GM20431 (cell line): ENCODE results near the gene WDR88.
"Not testable (repeated sequence)": the region's sequence is repeated elsewhere in the genome, so short reads cannot be mapped to it uniquely, and the experiment has no call there.

Experiments
- in situ Hi-C: fragments of 300-500 bp; cut with MseI, MboI; formaldehyde crosslinking; loops from one replicate; pipeline ENCODE4 v1.15.0; 2020; ENCODE audit warnings: low sequenced_read_pairs; ENCODE audit not compliant: unreplicated experiment

Gene WDR88

GRCh38 chr19:33125929-33126388, 6.0 kb upstream of the WDR88 start:
- in situ Hi-C loops = no loop called here

DNA sequence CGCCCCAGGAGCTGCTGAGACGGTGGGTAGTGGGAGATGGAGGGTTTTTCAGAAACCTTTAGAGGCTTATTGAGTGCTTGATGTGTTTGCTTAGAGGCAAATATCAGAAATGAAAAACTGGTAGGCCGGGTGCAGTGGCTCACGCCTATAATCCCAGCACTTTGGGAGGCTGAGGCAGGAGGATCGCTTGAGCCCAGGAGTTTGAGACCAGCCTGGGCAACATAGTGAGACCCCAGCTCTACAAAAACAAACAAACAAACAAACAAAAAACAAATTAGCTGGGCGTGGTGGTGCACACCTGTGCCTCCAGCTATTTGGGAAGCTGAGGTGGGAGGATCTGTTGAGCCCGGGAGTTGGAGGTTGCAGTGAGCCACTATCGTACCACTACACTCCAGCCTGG, 5.2 kb upstream of the WDR88 start:
- in situ Hi-C loops = not testable (repeated sequence)

DNA sequence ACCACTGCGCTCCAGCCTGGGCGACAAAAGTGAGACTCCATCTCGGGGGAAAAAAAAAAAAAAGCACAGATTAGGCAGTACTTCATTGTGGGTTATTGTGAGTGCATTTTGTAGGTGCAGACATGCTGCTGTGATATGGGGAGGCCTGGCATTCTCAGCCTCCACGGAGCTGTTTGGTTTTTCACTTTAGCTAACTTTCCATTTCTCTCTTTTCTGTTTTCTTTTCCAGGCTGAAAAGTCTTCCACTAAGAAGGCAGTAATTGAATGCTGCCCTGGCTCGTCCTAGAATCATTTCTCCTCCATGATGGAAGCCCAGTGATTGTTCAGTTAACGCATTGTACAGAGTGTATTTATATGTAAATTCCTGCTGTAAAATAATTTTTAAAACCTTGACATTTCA, 2.0 kb upstream of the WDR88 start:
- in situ Hi-C loops = no loop called here

- in situ Hi-C loops = no loop called here
These were observed 1.5 kb upstream of the WDR88 start for GRCh38 chr19:33130433-33130832.

GRCh38 chr19:33132425-33132824, 511 bp downstream of the WDR88 start:
- in situ Hi-C loops = no loop called here

- in situ Hi-C loops = no loop called here
These were observed 1.6 kb downstream of the WDR88 start for GRCh38 chr19:33133438-33134031.

GRCh38 chr19:33134571-33135041, 2.7 kb downstream of the WDR88 start:
- in situ Hi-C loops = no loop called here

DNA sequence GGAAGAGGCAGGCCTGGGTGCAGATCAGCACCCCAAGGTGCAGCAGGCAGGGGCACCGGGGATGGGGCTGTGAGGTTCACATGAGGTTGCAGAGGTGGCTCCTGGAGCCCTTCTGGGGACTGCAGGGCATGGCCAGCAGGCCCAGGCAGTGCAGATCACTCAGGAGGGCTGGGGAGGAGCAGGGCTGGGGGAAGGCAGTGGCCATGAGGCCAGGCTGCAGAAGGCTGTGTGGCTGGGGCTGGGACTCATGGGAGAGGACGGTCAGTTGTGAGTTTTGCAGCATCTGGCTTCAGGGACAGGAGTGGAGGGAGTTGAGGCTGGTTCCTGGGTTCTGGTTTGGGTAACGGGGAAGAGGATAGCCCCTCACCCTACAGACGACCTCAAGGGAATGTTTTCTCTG, 7.3 kb downstream of the WDR88 start:
- in situ Hi-C loops = no loop called here

DNA sequence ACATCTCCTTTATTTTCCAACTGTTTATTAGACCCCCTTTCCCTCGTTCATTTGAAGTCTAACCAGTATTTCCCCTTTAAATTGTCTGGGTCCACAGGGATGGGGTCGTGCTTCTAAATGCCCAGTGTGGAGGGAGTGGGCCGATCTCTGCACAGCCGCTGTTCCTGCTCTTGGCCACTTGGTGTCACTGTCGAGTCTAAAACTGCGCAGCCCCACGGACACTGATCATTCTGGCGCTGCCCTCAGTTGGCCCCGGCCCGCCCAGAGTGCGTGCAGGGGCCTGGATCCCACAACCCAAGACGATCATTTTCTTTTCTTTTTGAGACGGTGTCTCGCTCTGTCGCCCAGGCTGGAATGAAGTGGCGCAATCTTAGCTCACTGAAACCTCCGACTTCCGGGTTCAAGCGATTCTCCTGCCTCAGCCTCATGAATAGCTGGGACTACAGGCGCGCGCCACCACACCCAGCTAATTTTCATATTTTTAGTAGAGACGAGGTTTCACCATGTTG, 12.0 kb downstream of the WDR88 start:
- in situ Hi-C loops = no loop called here

DNA sequence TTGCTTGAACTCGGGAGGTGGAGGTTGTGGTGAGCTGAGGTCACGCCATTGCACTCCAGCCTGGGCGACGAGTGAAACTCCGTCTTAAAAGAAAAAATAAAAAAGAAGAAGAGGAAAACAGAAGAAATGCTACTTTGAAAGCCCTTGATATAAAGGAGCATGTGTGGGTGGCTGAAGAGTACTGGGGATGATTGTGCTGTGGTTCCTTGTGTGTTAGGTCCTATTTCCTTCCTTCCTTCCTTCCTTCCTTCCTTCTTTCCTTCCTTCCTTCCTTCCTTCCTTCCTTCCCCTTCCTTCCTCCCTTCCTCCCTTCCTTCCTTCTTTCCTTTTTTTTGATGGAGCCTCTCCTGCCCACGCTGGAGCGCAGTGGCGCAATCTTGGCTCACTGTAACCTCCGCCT, 14.3 kb downstream of the WDR88 start:
- in situ Hi-C loops = no loop called here

- in situ Hi-C loops = no loop called here
These were observed 15.6 kb downstream of the WDR88 start for GRCh38 chr19:33147538-33147937.

GRCh38 chr19:33150852-33151518, 19.1 kb downstream of the WDR88 start:
- in situ Hi-C loops = no loop called here

DNA sequence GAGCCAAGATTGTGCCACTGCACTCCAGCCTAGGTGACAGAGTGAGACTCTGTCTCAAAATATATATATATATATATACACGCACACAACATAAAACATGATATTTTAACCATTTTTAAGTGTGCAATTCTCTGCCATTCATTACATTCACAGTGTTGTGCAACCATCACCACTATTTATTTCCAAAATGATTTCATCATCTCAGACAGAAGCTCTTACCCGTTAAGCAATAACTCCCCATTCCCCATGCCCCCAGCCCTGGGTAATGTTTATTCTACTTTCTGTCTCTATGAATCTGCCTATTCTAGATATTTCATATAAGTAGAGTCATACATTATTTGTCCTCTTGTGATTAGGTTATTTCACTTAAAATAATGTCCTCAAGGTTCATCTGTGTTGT, 20.3 kb downstream of the WDR88 start:
- in situ Hi-C loops = no loop called here

DNA sequence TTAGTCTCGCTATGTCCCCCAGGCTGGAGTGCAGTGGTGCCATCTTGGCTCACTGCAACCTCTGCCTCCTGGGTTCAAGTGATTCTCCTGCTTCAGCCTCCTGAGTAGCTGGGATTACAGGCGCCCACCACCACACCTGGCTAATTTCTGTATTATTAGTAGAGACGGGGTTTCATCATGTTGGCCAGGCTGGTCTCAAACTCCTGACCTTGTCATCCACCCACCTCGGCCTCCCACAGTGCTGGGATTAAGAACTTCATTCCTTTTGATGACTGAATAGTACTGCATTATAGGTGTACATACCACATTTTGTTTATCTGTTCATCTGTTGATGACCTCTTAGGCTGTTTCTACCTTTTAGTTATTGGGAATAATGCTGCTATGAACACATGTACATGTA, 20.7 kb downstream of the WDR88 start:
- in situ Hi-C loops = not testable (repeated sequence)

DNA sequence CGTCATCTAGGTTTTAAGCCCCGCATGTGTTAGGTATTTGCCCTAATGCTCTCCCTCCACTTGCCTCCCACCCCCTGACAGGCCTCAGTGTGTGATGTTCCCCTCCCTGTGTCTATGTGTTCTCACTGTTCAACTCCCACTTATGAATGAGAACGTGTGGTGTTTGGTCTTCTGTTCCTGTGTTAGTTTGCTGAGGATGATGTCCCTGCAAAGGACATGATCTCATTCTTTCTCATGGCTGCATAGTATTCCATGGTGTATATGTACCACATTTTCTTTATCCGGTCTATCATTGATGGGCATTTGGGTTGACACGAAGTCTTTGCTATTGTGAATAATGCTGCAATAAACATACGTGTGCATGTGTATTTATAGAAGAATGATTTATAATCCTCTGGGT, 22.4 kb downstream of the WDR88 start:
- in situ Hi-C loops = not testable (repeated sequence)

DNA sequence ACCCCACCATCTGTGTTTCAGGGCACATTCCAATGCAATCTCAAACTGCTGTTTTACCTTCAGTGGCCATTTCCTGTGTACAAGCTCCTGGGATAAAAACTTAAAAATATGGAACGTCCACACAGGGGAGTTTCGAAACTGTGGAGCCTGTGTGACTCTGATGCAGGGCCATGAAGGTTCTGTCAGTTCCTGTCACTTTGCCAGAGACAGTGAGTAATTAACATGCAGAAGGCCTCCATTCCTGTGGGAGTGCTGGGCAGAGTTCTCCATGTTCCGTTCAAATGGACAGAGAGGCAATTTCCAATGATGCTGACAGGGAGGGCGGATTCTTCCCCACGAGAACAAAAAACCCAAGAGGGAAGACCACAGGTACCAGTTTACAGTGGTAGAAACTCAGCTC, 24.4 kb downstream of the WDR88 start:
- in situ Hi-C loops = no loop called here

DNA sequence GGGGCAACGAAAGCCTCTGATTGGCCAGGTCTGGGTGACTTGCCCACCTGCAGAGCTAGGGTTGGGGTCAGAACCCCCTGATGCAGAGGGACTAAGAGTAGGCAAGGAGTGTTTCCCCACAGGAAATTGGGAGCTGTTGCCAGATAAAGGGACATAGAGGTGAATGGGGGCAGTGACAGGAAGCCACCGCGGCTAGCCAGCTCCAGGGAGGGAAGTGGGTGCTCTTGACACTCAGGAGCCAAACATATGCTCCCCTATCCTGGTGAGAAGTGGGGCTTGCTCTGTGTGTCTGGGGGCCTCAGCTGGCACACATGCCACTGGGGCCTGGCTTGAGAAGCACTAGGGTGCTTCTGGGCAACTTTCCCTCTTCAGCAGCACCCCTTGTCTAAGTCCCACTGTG, 26.0 kb downstream of the WDR88 start:
- in situ Hi-C loops = no loop called here

- in situ Hi-C loops = no loop called here
These were observed 26.5 kb downstream of the WDR88 start for GRCh38 chr19:33158365-33158764.

GRCh38 chr19:33159149-33159548, 27.2 kb downstream of the WDR88 start:
- in situ Hi-C loops = no loop called here

GRCh38 chr19:33159893-33160292, 28.0 kb downstream of the WDR88 start:
- in situ Hi-C loops = no loop called here

DNA sequence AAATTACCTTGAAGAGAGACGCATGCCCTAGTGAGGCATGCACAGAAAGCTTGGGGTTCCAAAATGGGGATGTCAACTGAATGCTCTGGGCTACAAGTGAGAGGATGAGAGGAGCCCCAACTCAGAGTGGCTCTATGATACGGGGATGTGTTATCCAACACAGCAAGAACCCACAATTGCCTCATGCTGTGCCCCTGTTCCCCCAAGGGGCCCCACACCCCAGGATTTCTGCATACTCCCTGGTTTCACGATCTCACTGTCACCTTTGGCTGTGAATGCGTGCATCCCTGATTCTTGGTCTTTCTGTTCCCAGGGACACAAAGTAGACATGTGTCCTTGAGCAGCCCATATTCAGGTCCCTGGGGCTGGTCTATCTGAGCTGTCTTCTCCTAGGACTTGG, 29.3 kb downstream of the WDR88 start:
- in situ Hi-C loops = no loop called here

- in situ Hi-C loops = no loop called here
These were observed 31.6 kb downstream of the WDR88 start for GRCh38 chr19:33163481-33163880.
